Measurements from ENCODE around the gene CRTC3.
"Not testable (repeated sequence)": the region's sequence is repeated elsewhere in the genome, so short reads cannot be mapped to it uniquely, and the experiment has no call there.

CRTC3 gene

GRCh38 chr15:90657520-90658172, 127.9 kb downstream of the CRTC3 start:
- DNase-seq = not testable (repeated sequence)

- no peak for DNase-seq
These were observed 129.8 kb downstream of the CRTC3 start for GRCh38 chr15:90659481-90659880.

- DNase-seq = no peak
These were observed 130.7 kb downstream of the CRTC3 start for GRCh38 chr15:90660195-90660998.

DNA sequence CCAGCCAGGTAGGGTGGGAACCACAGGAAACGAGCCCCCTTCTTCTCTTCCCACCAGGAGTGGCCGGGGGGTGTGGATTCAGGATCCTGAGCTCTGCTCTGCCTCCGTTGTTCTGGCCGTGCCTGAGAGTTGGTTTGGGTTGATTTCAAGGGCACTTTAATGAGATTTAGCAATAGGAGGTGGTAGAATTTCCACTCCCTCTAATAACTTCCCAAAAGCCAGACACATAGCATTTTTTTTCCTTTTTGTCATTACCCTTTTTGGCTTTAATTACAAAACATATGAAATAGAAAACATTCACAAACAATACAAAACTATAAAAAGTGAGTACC, 131.2 kb downstream of the CRTC3 start:
- DNase-seq = not testable (repeated sequence)

- DNase-seq = not testable (repeated sequence)
These were observed 134.3 kb downstream of the CRTC3 start for GRCh38 chr15:90664081-90664461.

DNA sequence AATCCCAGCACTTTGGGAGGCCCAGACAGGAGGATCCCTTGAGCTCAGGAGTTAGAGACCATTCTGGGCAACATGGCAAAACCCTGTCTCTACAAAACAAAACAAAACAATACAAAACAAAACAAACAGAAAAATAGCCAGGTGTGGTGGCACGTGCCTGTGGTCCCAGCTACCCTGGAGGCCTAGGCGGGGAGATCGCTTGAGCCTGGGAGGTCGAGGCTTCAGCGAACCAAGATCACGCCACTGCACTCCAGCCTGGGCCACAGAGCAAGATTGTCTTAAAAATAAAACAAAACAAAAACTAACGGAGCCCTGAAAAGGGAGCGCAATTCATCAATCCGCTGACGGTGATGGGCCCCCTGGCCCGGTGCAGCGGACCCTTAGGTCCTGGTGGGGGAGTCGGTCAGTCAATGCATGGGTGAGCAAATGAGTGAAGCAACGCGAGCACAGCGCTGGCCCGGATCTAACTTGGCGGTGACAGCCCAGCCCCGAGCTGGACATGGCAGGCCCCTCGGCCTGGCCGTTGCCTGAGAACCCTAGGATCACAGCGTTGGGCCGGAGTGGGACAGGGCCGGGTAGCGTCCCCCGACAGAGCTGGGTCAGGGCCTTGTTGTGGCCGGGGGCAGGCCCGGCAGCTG, 135.0 kb downstream of the CRTC3 start:
- DNase-seq = no peak

GRCh38 chr15:90665288-90666134, 135.8 kb downstream of the CRTC3 start:
- DNase-seq = peak; percentile 5

DNA sequence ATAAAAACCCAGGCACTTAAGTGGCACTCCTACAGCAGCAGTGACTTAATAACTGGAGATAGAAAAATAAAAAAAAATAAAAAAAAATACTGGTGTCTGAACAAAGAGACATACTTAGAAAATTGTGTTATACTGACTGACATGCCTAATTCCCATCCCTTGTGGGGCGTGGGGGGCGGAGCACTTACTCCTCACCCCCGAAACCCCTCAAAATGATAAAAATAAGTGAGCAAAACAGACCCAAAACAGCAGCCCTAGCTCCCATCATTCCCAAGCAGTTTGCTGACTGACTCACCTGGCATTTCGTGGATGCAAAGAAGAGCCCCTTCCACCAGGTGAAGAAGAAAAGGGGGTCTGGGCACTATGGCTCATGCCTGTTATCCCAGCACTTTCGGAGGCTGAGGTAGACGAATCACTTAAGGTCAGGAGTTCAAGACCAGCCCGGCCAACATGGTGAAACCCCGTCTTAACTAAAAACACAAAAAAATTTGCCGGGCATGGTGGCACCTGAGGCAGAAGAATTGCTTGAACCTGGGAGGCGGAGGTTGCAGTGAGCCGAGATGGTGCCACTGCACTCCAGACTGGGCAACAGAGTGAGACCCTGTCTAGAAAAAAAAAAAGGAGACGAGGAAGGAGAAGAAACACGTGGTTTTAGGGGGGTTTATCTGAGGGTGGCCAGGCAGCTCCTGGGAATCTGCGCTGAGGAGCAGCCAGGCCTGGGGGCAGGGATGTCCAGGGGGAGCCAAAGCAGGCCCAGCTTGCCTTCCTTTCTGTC, 136.6 kb downstream of the CRTC3 start:
- no peak for DNase-seq

DNA sequence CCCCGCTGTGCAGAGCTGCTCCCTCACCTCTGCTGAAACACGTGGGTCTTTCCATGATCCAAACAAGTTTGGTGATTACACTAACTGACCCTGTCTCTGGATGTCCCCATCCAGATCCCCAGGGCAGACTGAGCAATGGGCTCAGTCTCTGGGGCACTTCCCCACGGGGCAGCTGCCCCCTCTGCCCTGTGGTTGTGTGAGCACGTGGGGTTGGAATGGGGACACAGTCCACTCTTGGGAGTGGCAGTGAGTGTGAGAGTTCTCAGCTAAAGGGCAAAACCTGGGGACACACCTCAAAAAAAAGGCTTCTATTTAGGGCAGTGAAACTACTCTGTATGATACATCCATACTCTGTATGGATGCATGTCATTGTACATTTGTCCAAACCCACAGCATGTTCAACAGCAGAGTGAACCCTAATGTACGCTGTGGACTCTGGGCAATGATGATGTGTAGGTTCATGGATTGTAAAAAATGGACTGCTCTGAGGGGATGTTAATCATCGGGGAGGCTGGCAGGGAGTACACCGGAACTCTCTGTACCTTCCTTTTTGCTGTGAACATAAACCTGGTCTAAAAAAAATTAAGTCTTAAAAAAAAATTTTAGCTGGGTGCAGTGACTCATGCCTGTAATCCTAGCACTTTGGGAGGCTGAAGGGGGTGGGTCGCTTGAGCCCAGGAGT, 137.5 kb downstream of the CRTC3 start:
- DNase-seq = no peak

DNA sequence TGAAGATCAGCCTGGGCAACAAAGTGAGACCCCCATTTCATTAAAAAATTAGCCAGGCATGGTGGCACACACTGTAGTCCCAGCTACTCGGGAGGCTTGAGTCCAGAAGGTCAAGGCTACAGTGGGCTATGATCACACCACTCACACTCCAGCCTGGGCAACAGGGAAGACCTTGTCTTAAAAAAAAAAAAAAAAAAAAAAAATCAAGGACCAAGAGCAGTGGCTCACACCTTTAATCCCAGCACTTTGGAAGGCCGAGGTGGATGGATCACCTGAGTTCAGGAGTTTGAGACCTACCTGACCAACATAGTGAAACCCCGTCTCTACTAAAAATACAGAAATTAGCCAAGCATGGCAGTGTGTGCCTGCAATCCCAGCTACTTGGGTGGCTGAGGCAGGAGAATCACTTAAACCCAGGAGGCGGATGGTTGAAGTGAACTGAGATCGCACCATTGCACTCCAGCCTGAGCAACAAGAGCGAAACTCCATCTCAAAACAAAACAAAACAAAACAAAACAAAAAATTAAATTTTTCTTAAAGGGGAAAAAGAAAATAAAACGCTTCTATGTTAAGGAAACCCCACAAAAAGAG, 138.1 kb downstream of the CRTC3 start:
- not testable (repeated sequence) for DNase-seq

- DNase-seq = not testable (repeated sequence)
These were observed 140.9 kb downstream of the CRTC3 start for GRCh38 chr15:90670631-90671030.

GRCh38 chr15:90671216-90671615, 141.5 kb downstream of the CRTC3 start:
- no peak for DNase-seq

DNA sequence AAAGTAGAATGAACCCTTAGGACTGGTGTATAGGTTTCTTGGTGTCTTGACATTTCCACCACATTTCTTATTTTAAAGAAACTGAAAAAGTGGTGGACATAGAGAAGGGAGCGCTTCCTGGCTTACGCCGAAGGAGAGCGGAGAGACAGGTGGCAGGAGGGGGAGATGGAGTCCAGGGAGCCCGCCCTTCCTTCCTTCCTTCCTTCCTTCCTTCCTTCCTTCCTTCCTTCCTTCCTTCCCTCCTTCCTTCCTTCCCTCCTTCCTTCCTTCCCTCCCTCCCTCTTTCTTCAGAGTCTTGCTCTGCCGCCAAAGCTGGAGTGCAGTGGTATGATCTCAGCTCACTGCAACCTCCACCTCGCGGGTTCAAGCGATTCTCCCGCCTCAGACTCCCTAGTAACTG, 143.6 kb downstream of the CRTC3 start:
- DNase-seq = not testable (repeated sequence)

GRCh38 chr15:90674476-90674875, 144.8 kb downstream of the CRTC3 start:
- no peak for DNase-seq

DNA sequence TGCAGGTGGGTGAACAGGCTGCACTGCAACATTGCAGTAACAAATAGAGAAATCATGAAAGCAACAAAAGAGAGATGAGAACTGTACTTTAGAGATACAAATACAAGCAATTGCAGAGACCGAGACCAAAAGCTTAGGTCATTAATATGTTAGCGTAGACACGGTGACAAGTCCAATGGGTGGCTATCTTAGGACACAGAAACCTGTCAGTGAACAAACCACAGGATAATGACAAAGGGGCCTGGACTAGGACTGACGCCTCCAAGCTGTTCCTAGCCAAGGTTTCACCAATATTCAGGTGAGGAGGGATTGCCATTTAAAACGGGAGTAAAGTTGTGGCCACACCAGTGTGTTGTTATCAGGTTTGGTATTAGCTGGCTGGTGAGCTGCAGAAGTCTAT, 145.7 kb downstream of the CRTC3 start:
- no peak for DNase-seq

- DNase-seq = no peak
These were observed 148.4 kb downstream of the CRTC3 start for GRCh38 chr15:90677807-90678790.

GRCh38 chr15:90679959-90680358, 150.2 kb downstream of the CRTC3 start:
- DNase-seq = no peak

- DNase-seq = no peak
These were observed 150.7 kb downstream of the CRTC3 start for GRCh38 chr15:90680371-90680935.

GRCh38 chr15:90681056-90681455, 151.3 kb downstream of the CRTC3 start:
- DNase-seq = no peak

DNA sequence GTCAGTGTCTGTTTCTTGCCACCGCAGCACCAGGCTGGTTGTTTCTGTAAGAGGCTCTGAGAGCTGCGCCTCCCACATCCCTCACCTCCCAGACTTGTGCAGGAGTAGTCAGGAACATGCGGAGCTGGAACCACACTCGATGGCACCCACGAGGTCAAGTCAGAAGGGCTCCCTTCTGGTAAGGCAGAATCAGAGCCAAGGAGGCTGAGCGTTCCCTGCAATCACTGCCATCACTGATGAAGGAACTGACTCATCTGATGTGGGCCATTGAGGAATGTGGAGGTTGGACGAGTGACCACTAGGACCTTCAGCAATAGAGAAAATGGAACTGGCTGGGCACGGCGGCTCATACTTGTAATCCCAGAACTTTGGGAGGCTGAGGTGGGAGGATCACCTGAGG, 151.8 kb downstream of the CRTC3 start:
- no peak for DNase-seq

All from NCI-H2029 treated with DMSO at 0.1 percent for 48 hours (cell line).